Esophagus squamous epithelium (tissue), 5 donors: ENCODE data around the gene SMPD3. TPM values are rescaled to one million over a fixed set of nuclear protein-coding genes. Genes with fewer than 3 reads are reported as not detected.

Source experiments
- DNase-seq: peaks from one replicate; lab custom pipeline; 2025; lab: John Stamatoyannopoulos, UW
- H3K27ac ChIP-seq, 4 donors: fragments of 200-600 bp; sonication (generic); one replicate each; pipeline ENCODE4 v1.5.1; 2016 to 2019; ENCODE audit warnings: mild to moderate bottlenecking in 1 of 4
- H3K27me3 ChIP-seq, 4 donors: fragments of 200-600 bp; sonication (generic); 1 replicate in 3 of 4; 2 replicates in 1 of 4; pipeline versions ENCODE4 v1.5.1 to v1.6.0; 2017 to 2021; ENCODE audit warnings: antibody characterized with exemption in 1 of 4
- H3K36me3 ChIP-seq, 3 donors: fragments of 200-600 bp; sonication (generic); one replicate each; pipeline ENCODE4 v1.5.1; 2016 to 2019
- H3K4me1 ChIP-seq, 3 donors: fragments of 200-600 bp; sonication (generic); one replicate each; pipeline ENCODE4 v1.5.1; 2017 to 2019
- H3K4me3 ChIP-seq, 4 donors: fragments of 200-600 bp; sonication (generic); 1 replicate in 3 of 4; 2 replicates in 1 of 4; pipeline ENCODE4 v1.5.1; 2016 to 2019; ENCODE audit warnings: mild to moderate bottlenecking in 2 of 4, moderate library complexity in 1 of 4
- H3K9me3 ChIP-seq, 3 donors: fragments of 200-600 bp; sonication (generic); one replicate each; pipeline ENCODE4 v1.5.1; 2016 to 2019
- CTCF ChIP-seq, 6 experiments: fragments of 450-650 bp in 4 of 6; fragments of 200-600 bp in 2 of 6; sonication (generic) in 2 of 6; IDR thresholded peaks; one replicate each; pipeline ENCODE4 v1.5.1; 2016 to 2019; ENCODE audit warnings: antibody characterized with exemption in 6 of 6, mild to moderate bottlenecking in 4 of 6, moderate library complexity in 4 of 6
- POLR2A ChIP-seq, 4 donors: fragments of 450-650 bp; IDR thresholded peaks; one replicate each; pipeline ENCODE4 v1.6.1; 2017; ENCODE audit warnings: antibody characterized with exemption in 4 of 4, mild to moderate bottlenecking in 4 of 4, moderate library complexity in 3 of 4
- WGBS, 2 donors: methylation state at CpG; one replicate each; pipeline ENCODE4 v1.1.5; 2018; 5-methylcytosine and 5-hydroxymethylcytosine counted together
- intact Hi-C: fragments of 100-400 bp; cut with DNase I; formaldehyde crosslinking; loops from one replicate; pipeline ENCODE4 v1.15.0; 2022
- total RNA-seq, 4 donors: library from RNA; depleted of rRNA; stranded (reverse); fragments of >200 nt; gene quantifications; one replicate each; pipeline ENCODE4 v1.1.0, GENCODE V29; 2016
- donor health status: DM: yes; HTN: yes; CAD: no.

Gene SMPD3
- total RNA-seq, 4 donors from 2014 or later = 0.18 to 2.3 (median 0.92) TPM

GRCh38 chr16:68348639-68349445 is 99.5 kb downstream of the SMPD3 start:
- 91 to 94% methylated on average over 24 to 27 of the region's 27 CpGs for WGBS, 2 donors
- intact Hi-C loops = no loop called here
- no peaks in the 10 kb centered on the region for H3K27me3 ChIP-seq
- TF ChIP-seq CTCF (IDR thresholded peaks at IDR 0.05) (no peak), POLR2A (IDR thresholded peaks at IDR 0.05) (no peak)
- H3K4me3 ChIP-seq = no peak overlapping the region
- H3K4me1 ChIP-seq = no peaks in the 10 kb centered on the region
- H3K27ac ChIP-seq = no peak overlapping the region
- no peaks in the 10 kb centered on the region for H3K9me3 ChIP-seq
- no peak for DNase-seq
- H3K36me3 ChIP-seq = peaks cover 14 to 94% (median 22%) of the 10 kb centered on the region in 3 donors

- DNase-seq = no peak
- 80 to 89% methylated on average over 3 to 4 of the region's 4 CpGs for WGBS, 2 donors
- no peak overlapping the region for H3K27ac ChIP-seq
- H3K4me3 ChIP-seq = no peak overlapping the region
- H3K9me3 ChIP-seq = no peaks in the 10 kb centered on the region
- intact Hi-C loops = no loop called here
- TF ChIP-seq POLR2A (IDR thresholded peaks at IDR 0.05) (no peak), CTCF (IDR thresholded peaks at IDR 0.05) (no peak)
- peaks cover 13 to 94% (median 14%) of the 10 kb centered on the region in 3 donors for H3K36me3 ChIP-seq
- H3K4me1 ChIP-seq = no peaks in the 10 kb centered on the region
- no peaks in the 10 kb centered on the region for H3K27me3 ChIP-seq
Observed at GRCh38 chr16:68347605-68348004, 100.7 kb downstream of the SMPD3 start.

GRCh38 chr16:68346892-68347480 is 101.3 kb downstream of the SMPD3 start:
- Histone ChIP-seq H3K4me1 (no peaks in the 10 kb centered on the region), H3K36me3 (peaks cover 13 to 94% (median 14%) of the 10 kb centered on the region in 3 donors), H3K9me3 (no peaks in the 10 kb centered on the region), H3K4me3 (no peak overlapping the region), H3K27me3 (no peaks in the 10 kb centered on the region), H3K27ac (no peak overlapping the region)
- intact Hi-C loops = no loop called here
- WGBS, 2 donors = 72 to 79% methylated on average over 4 of the region's 12 CpGs
- TF ChIP-seq CTCF (IDR thresholded peaks at IDR 0.05) (no peak), POLR2A (IDR thresholded peaks at IDR 0.05) (no peak)
- DNase-seq = no peak

- TF ChIP-seq POLR2A (IDR thresholded peaks at IDR 0.05) = no peak
- TF ChIP-seq CTCF (IDR thresholded peaks at IDR 0.05) = no peak
- H3K27ac ChIP-seq = no peak overlapping the region
- H3K4me3 ChIP-seq = no peak overlapping the region
- WGBS, 2 donors = 93% methylated on average over 3 to 9 of the region's 16 CpGs
- peaks cover 8 to 94% (median 14%) of the 10 kb centered on the region in 3 donors for H3K36me3 ChIP-seq
- H3K27me3 ChIP-seq = no peaks in the 10 kb centered on the region
- H3K9me3 ChIP-seq = no peaks in the 10 kb centered on the region
- intact Hi-C loops = no loop called here
- no peaks in the 10 kb centered on the region for H3K4me1 ChIP-seq
- no peak for DNase-seq
Observed at GRCh38 chr16:68345958-68346635, 102.2 kb downstream of the SMPD3 start.
